ENCODE data around the gene CELA3A.

The CELA3A gene

GRCh38 chr1:22048351-22049192, 47.1 kb downstream of the CELA3A start:
- Histone ChIP-seq H3K27me3 (replicated peaks; ENCODE audit: insufficient read depth, low read length) (no peaks in the 10 kb centered on the region), H3K4me3 (ENCODE audit: low read length) (no peak overlapping the region), H3K27ac (ENCODE audit: low read length) (no peak overlapping the region; the same call in 1 of the 2 replicates), H2AFZ (ENCODE audit: low read length) (no peak overlapping the region), H3K4me2 (ENCODE audit: low read depth, low read length) (no peak overlapping the region), H4K20me1 (ENCODE audit: insufficient read depth, low read length) (peaks cover 1% of the 10 kb centered on the region), H3K9ac (ENCODE audit: low read length) (no peak overlapping the region), H3K36me3 (replicated peaks; ENCODE audit: insufficient read depth, low read length) (no peaks in the 10 kb centered on the region), H3K9me2 (replicated peaks; ENCODE audit: insufficient read depth, low read length) (no peaks in the 10 kb centered on the region), H3K4me1 (ENCODE audit: low read length) (peaks cover 7% of the 10 kb centered on the region), H3K79me2 (ENCODE audit: low read length) (peaks cover 7% of the 10 kb centered on the region), H3K9me3 (replicated peaks; ENCODE audit: insufficient read depth, low read length) (no peaks in the 10 kb centered on the region), H3F3A (ENCODE audit: insufficient read depth, low read length) (peaks cover 4% of the 10 kb centered on the region; the same call in 1 of the 2 replicates)
- TF ChIP-seq EZH2 (optimal IDR thresholded peaks at IDR 0.05; ENCODE audit: low read depth, low read length): no peak
- no peak for TF ChIP-seq EZH2phosphoT487 (IDR thresholded peaks at IDR 0.05; ENCODE audit: low read length)
- TF ChIP-seq CTCF (IDR thresholded peaks at IDR 0.05; ENCODE audit: low read length): no peak
- DNase-seq: no peak

- no peak overlapping the region for H3K4me3 ChIP-seq (ENCODE audit: low read length)
- no peak for TF ChIP-seq EZH2 (optimal IDR thresholded peaks at IDR 0.05; ENCODE audit: low read depth, low read length)
- no peak for TF ChIP-seq CTCF (IDR thresholded peaks at IDR 0.05; ENCODE audit: low read length)
- peaks cover 22% of the 10 kb centered on the region for H3K79me2 ChIP-seq (ENCODE audit: low read length)
- H3K36me3 ChIP-seq (replicated peaks; ENCODE audit: insufficient read depth, low read length): no peaks in the 10 kb centered on the region
- H3K9ac ChIP-seq (ENCODE audit: low read length): no peak overlapping the region
- H3K27ac ChIP-seq (ENCODE audit: low read length): no peak overlapping the region
- H3K4me2 ChIP-seq (ENCODE audit: low read depth, low read length): no peak overlapping the region
- peaks cover 15% of the 10 kb centered on the region for H4K20me1 ChIP-seq (ENCODE audit: insufficient read depth, low read length)
- H3K4me1 ChIP-seq (ENCODE audit: low read length): peaks cover 16% of the 10 kb centered on the region
- no peak for DNase-seq
- H3K27me3 ChIP-seq (replicated peaks; ENCODE audit: insufficient read depth, low read length): no peaks in the 10 kb centered on the region
- no peak overlapping the region for H2AFZ ChIP-seq (ENCODE audit: low read length)
- H3K9me3 ChIP-seq (replicated peaks; ENCODE audit: insufficient read depth, low read length): no peaks in the 10 kb centered on the region
- peaks cover 4% of the 10 kb centered on the region for H3F3A ChIP-seq (ENCODE audit: insufficient read depth, low read length)
- H3K9me2 ChIP-seq (replicated peaks; ENCODE audit: insufficient read depth, low read length): no peaks in the 10 kb centered on the region
These were observed 48.9 kb downstream of the CELA3A start for GRCh38 chr1:22050330-22050729.

- Histone ChIP-seq H2AFZ (ENCODE audit: low read length) (peak overlapping the region; percentile 98), H3K27ac (ENCODE audit: low read length) (no peak overlapping the region), H3K4me2 (ENCODE audit: low read depth, low read length) (peak overlapping the region; percentile 85; the same call in 1 of the 2 replicates), H4K20me1 (ENCODE audit: insufficient read depth, low read length) (peaks cover 28% of the 10 kb centered on the region), H3K27me3 (replicated peaks; ENCODE audit: insufficient read depth, low read length) (no peaks in the 10 kb centered on the region), H3K79me2 (ENCODE audit: low read length) (peaks cover 36% of the 10 kb centered on the region), H3K4me1 (ENCODE audit: low read length) (peaks cover 27% of the 10 kb centered on the region), H3K9me3 (replicated peaks; ENCODE audit: insufficient read depth, low read length) (no peaks in the 10 kb centered on the region), H3K9ac (ENCODE audit: low read length) (no peak overlapping the region; the same call in 1 of the 2 replicates), H3K9me2 (replicated peaks; ENCODE audit: insufficient read depth, low read length) (no peaks in the 10 kb centered on the region), H3K4me3 (ENCODE audit: low read length) (peak overlapping the region; percentile 97; the same call in 1 of the 2 replicates), H3K36me3 (replicated peaks; ENCODE audit: insufficient read depth, low read length) (peaks cover 4% of the 10 kb centered on the region; the same call in 1 of the 2 replicates), H3F3A (ENCODE audit: insufficient read depth, low read length) (peaks cover 13% of the 10 kb centered on the region)
- no peak for TF ChIP-seq CTCF (IDR thresholded peaks at IDR 0.05; ENCODE audit: low read length)
- TF ChIP-seq EZH2 (optimal IDR thresholded peaks at IDR 0.05; ENCODE audit: low read depth, low read length): no peak
- TF ChIP-seq EZH2phosphoT487 (IDR thresholded peaks at IDR 0.05; ENCODE audit: low read length): no peak
- no peak for DNase-seq
These were observed 50.2 kb downstream of the CELA3A start for GRCh38 chr1:22051607-22052114.

Measured in MM.1S (cell line).